Calu3 (cell line): ENCODE data around the gene RPGRIP1. TPM values are rescaled to one million over a fixed set of nuclear protein-coding genes. Genes with fewer than 3 reads are reported as not detected.
"Not testable (repeated sequence)": the region's sequence is repeated elsewhere in the genome, so short reads cannot be mapped to it uniquely, and the experiment has no call there.

ENCODE experiments used
- BruUV-seq: library from RNA; stranded (reverse); fragments of 400-500 nt; replicated peaks from 2 replicates; lab custom pipeline; 2021; lab: Mats Ljungman, UMichigan
- CTCF ChIA-PET: fragments of 300-600 bp; sonication (Branson Sonifier 250); formaldehyde crosslinking; loops from one replicate; lab custom pipeline; 2022; ENCODE audit warnings: antibody characterized with exemption; lab: Charles Lee
- DNase-seq: peaks from one replicate; pipeline ENCODE4 v3.0.0; 2022
- H3K27ac Mint-ChIP-seq: one replicate; pipeline ENCODE4 v1.8.0; 2022; ENCODE audit warnings: mixed read lengths; ENCODE audit not compliant: unreplicated experiment
- H3K27me3 Mint-ChIP-seq: one replicate; pipeline ENCODE4 v1.8.0; 2022; ENCODE audit warnings: mixed read lengths; ENCODE audit not compliant: unreplicated experiment
- H3K36me3 Mint-ChIP-seq: one replicate; pipeline ENCODE4 v1.8.0; 2022; ENCODE audit warnings: mild to moderate bottlenecking, moderate library complexity, mixed read lengths; ENCODE audit not compliant: insufficient read depth, unreplicated experiment
- H3K4me1 Mint-ChIP-seq: one replicate; pipeline ENCODE4 v1.8.0; 2022; ENCODE audit warnings: mild to moderate bottlenecking, low read depth, mixed read lengths; ENCODE audit not compliant: unreplicated experiment
- H3K4me3 Mint-ChIP-seq: one replicate; pipeline ENCODE4 v1.8.0; 2022; ENCODE audit warnings: mild to moderate bottlenecking, low read depth, moderate library complexity, mixed read lengths; ENCODE audit not compliant: unreplicated experiment
- H3K9me3 Mint-ChIP-seq: one replicate; pipeline ENCODE4 v1.8.0; 2022; ENCODE audit warnings: low read depth, mixed read lengths; ENCODE audit not compliant: unreplicated experiment
- CTCF ChIP-seq: fragments of 200-600 bp; IDR thresholded peaks from one replicate; pipeline ENCODE4 v1.8.0; 2022; ENCODE audit warnings: antibody characterized with exemption; ENCODE audit not compliant: unreplicated experiment
- intact Hi-C: fragments of 100-400 bp; cut with micrococcal nuclease; formaldehyde crosslinking; loops from one replicate; pipeline ENCODE4 v1.10.0; 2022; ENCODE audit not compliant: unreplicated experiment
- total RNA-seq: library from RNA; stranded (reverse); gene quantifications from 2 replicates; pipeline ENCODE4 v1.2.3, GENCODE V29; 2022

Gene RPGRIP1
- total RNA-seq, 1 experiment from 2014 or later = not detected

- Mint-ChIP-seq H3K9me3 (no peaks in the 10 kb centered on the region), H3K36me3 (peaks cover 95% of the 10 kb centered on the region), H3K4me3 (no peak overlapping the region), H3K27me3 (no peaks in the 10 kb centered on the region), H3K27ac (no peak overlapping the region), H3K4me1 (peaks cover 10% of the 10 kb centered on the region)
- no peak for TF ChIP-seq CTCF
- CTCF ChIA-PET = no interaction called here
- DNase-seq = no peak
- intact Hi-C loops = no loop called here
- no TSS peak for BruUV-seq
Observed at GRCh38 chr14:21251215-21251614, 28.7 kb upstream of the RPGRIP1 start.

DNA sequence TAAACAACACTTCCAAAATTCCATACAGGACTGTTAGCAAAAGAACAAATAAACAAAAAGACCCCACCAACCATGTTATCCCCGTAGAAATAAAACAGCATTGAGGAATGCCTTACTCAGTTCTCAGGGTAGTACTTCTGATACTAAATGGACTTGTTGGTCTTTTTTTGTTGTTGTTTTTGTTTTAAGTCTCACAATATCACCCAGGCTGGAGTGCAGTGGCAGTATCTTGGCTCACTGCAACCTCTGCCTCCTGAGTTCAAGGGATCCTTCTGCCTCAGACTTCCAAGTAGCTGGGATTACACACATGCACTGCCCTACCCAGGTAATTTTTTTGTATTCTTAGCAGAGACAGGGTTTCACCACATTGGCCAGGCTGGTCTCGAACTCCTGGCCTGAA is 27.7 kb upstream of the RPGRIP1 start:
- Mint-ChIP-seq H3K4me1 (peaks cover 15% of the 10 kb centered on the region), H3K27me3 (no peaks in the 10 kb centered on the region), H3K9me3 (no peaks in the 10 kb centered on the region), H3K27ac (peak overlapping the region; percentile 42), H3K4me3 (no peak overlapping the region), H3K36me3 (peaks cover 96% of the 10 kb centered on the region)
- CTCF ChIA-PET = no interaction called here
- DNase-seq = no peak
- no peak for TF ChIP-seq CTCF
- no TSS peak for BruUV-seq
- intact Hi-C loops = no loop called here

DNA sequence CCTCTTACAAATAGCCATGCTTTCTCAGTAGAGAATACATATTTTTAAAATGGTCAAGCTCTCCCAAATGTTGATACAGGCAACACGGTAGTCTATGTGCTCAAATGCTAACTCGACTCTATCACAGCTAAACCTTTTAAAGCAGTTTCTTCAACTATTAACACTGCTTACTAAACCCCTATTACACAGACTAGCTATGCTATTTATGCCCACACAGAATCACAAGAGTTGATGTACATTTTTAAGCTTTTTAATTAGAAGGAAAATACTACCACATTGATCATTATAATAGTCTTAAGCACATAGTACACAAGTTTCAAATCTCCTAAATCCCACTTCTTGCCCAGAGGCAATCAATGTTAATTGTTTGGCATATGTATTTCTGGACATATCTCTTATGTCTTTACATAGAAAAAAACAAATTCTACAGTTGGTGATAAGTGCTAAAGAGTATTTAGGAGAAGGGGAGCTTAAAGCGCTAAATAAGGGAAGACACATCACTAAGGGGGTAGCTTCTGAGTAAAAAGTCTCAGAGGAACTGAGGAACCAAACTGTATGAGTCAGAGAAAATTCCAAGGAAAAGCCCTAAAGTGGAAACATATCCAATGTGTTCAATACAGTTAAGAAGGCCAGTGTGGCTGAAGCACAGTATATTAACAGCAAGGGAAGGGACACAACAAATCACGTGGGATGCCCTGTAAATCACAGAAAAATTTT is 24.3 kb upstream of the RPGRIP1 start:
- intact Hi-C loops = no loop called here
- Mint-ChIP-seq H3K4me1 (peaks cover 28% of the 10 kb centered on the region), H3K4me3 (peak overlapping the region; percentile 60)

GRCh38 chr14:21256102-21256447 is 23.8 kb upstream of the RPGRIP1 start:
- H3K9me3 Mint-ChIP-seq, BruUV-seq, DNase-seq, H3K27ac Mint-ChIP-seq, intact Hi-C loops, H3K27me3 Mint-ChIP-seq, CTCF ChIA-PET: not testable (repeated sequence)
- Mint-ChIP-seq H3K4me1 (peaks cover 28% of the 10 kb centered on the region), H3K36me3 (peaks cover 96% of the 10 kb centered on the region), H3K4me3 (peak overlapping the region; percentile 60)

More for the DNA sequence above, 24.3 kb upstream of the RPGRIP1 start:
- no peaks in the 10 kb centered on the region for H3K9me3 Mint-ChIP-seq
- BruUV-seq = no TSS peak
- peak overlapping the region; percentile 4 for H3K27ac Mint-ChIP-seq
- peaks cover 96% of the 10 kb centered on the region for H3K36me3 Mint-ChIP-seq
- DNase-seq = no peak
- CTCF ChIA-PET = no interaction called here
- no peaks in the 10 kb centered on the region for H3K27me3 Mint-ChIP-seq
- TF ChIP-seq CTCF = no peak
